SU-DHL-6 (cell line): ENCODE measurements around the gene COL4A2.

Source experiments
- H2AFZ ChIP-seq: fragments of 200-600 bp; sonication (generic); 2 replicates; pipeline ENCODE4 v1.6.1; 2014; ENCODE audit warnings: low read depth, mild to moderate bottlenecking, moderate library complexity, mixed read lengths, antibody characterized with exemption, low read length; ENCODE audit not compliant: severe bottlenecking
- H3F3A ChIP-seq: fragments of 200-600 bp; shearing (Covaris generic); 2 replicates; pipeline ENCODE4 v1.6.0; 2016; ENCODE audit warnings: antibody characterized with exemption, mild to moderate bottlenecking; ENCODE audit not compliant: insufficient read depth
- H3K27ac ChIP-seq: fragments of 200-600 bp; sonication (generic); 2 replicates; pipeline ENCODE4 v1.5.1; 2016; ENCODE audit warnings: low read depth, mild to moderate bottlenecking, low read length, moderate library complexity, mixed read lengths
- H3K27me3 ChIP-seq: fragments of 200-600 bp; sonication (generic), shearing (Covaris generic); 2 replicates; pipeline ENCODE4 v1.6.0; 2014; ENCODE audit warnings: mild to moderate bottlenecking, low read length
- H3K36me3 ChIP-seq: fragments of 200-600 bp; sonication (generic); 2 replicates; pipeline ENCODE4 v1.6.1; 2014; ENCODE audit warnings: mild to moderate bottlenecking, low read length, mixed read lengths
- H3K4me2 ChIP-seq: fragments of 300-600, 200-600 bp; shearing (Covaris generic), sonication (generic); 2 replicates; pipeline ENCODE4 v1.6.0; 2014; ENCODE audit warnings: low read length, low read depth, mild to moderate bottlenecking; ENCODE audit not compliant: poor library complexity, severe bottlenecking
- H3K4me3 ChIP-seq: fragments of 200-600 bp; sonication (generic); 2 replicates; pipeline ENCODE4 v1.5.1; 2014; ENCODE audit warnings: antibody characterized with exemption, low read length, mild to moderate bottlenecking, mixed read lengths; ENCODE audit not compliant: insufficient read depth, poor library complexity, severe bottlenecking
- H3K79me2 ChIP-seq: fragments of 200-600 bp; sonication (generic); 2 replicates; pipeline ENCODE4 v1.6.1; 2014; ENCODE audit warnings: mild to moderate bottlenecking, low read length, moderate library complexity; ENCODE audit not compliant: insufficient read depth
- H3K9ac ChIP-seq: fragments of 200-600 bp; sonication (generic); 2 replicates; pipeline ENCODE4 v1.7.0; 2014; ENCODE audit warnings: mild to moderate bottlenecking, low read length
- H3K9me2 ChIP-seq: fragments of 200-600 bp; sonication (generic); replicated peaks from 2 replicates; pipeline ENCODE4 v1.6.1; 2014; ENCODE audit warnings: low read length; ENCODE audit not compliant: insufficient read depth
- H3K9me3 ChIP-seq: fragments of 200-600 bp; sonication (generic); 2 replicates; pipeline ENCODE4 v1.6.1; 2014; ENCODE audit warnings: low read length, mixed read lengths; ENCODE audit not compliant: insufficient read depth
- H4K20me1 ChIP-seq: fragments of 200-600 bp; sonication (generic); 2 replicates; pipeline ENCODE4 v1.6.1; 2014; ENCODE audit warnings: low read depth, mild to moderate bottlenecking, antibody characterized with exemption, low read length, moderate library complexity, mixed read lengths
- EZH2phosphoT487 ChIP-seq: fragments of 200-600 bp; sonication (generic), shearing (Covaris generic); conservative IDR thresholded peaks from 2 replicates; pipeline ENCODE4 v1.6.1; 2018; ENCODE audit warnings: mild to moderate bottlenecking, antibody characterized with exemption, low read length, moderate library complexity, mixed read lengths
- TF ChIP-seq, protein P1 (sequence below): fragments of 200-600 bp; sonication (generic); IDR thresholded peaks from one replicate; pipeline ENCODE4 v1.5.1; 2017; ENCODE audit warnings: antibody characterized with exemption, mild to moderate bottlenecking, low read length, moderate library complexity; ENCODE audit not compliant: insufficient read depth, poor library complexity, severe bottlenecking

COL4A2 gene

DNA sequence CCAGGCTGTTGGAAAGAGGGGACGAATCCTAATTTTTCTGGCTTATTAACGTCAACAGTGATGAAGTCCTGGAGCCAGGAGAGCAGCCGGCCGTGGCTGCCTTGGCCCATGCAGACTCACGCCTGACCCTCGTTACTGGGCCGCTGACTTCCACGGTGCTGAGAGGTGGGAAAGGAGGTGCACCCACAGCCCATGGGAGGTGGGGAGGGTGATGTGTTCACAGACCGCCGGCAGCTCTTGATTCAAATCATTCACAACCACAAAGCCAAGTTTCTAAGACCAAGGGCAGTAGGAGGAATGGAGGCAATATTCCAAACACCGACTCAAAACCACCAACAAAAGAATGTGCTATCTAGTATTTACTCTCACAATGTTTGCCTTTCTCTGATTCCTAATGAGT is 24.3 kb downstream of the COL4A2 start:
- H3K9me3 ChIP-seq, result peaks cover 5% of the 10 kb centered on the region; the same call in 1 of the 2 replicates
- no peaks in the 10 kb centered on the region for H3K9me2 ChIP-seq
- H3K9ac ChIP-seq, result no peak overlapping the region
- no peaks in the 10 kb centered on the region for H3K36me3 ChIP-seq
- H3F3A ChIP-seq, result no peaks in the 10 kb centered on the region
- no peaks in the 10 kb centered on the region for H4K20me1 ChIP-seq
- no peak overlapping the region for H3K27ac ChIP-seq
- H3K4me3 ChIP-seq, result no peak overlapping the region
- H3K79me2 ChIP-seq, result no peaks in the 10 kb centered on the region
- TF ChIP-seq, protein P1, sequence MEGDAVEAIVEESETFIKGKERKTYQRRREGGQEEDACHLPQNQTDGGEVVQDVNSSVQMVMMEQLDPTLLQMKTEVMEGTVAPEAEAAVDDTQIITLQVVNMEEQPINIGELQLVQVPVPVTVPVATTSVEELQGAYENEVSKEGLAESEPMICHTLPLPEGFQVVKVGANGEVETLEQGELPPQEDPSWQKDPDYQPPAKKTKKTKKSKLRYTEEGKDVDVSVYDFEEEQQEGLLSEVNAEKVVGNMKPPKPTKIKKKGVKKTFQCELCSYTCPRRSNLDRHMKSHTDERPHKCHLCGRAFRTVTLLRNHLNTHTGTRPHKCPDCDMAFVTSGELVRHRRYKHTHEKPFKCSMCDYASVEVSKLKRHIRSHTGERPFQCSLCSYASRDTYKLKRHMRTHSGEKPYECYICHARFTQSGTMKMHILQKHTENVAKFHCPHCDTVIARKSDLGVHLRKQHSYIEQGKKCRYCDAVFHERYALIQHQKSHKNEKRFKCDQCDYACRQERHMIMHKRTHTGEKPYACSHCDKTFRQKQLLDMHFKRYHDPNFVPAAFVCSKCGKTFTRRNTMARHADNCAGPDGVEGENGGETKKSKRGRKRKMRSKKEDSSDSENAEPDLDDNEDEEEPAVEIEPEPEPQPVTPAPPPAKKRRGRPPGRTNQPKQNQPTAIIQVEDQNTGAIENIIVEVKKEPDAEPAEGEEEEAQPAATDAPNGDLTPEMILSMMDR, result no peak
- no peak for TF ChIP-seq EZH2phosphoT487
- H3K4me2 ChIP-seq, result no peak overlapping the region
- H2AFZ ChIP-seq, result no peak overlapping the region
- no peaks in the 10 kb centered on the region for H3K27me3 ChIP-seq

DNA sequence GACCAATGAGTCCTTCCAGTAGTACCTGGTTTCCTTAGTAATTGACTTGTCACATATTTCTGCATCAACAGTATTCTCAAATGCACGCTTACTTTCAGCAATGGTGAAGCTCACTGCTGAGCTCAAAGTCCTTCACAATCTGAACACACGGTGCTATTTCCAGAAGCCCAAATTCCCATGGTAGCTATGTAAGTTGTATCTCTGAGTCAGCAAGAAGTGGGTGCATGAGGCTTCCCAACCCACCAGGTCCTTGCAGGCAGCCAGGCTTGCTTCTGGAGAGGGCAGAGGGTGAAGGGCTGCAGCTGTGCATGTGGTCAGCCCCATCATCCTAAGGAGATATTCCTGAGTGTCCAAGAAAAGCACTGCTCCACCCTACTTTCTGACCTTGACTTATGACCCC is 25.7 kb downstream of the COL4A2 start:
- Histone ChIP-seq H2AFZ (no peak overlapping the region), H4K20me1 (no peaks in the 10 kb centered on the region), H3K9me2 (no peaks in the 10 kb centered on the region), H3K27me3 (no peaks in the 10 kb centered on the region), H3K9me3 (peaks cover 5% of the 10 kb centered on the region; the same call in 1 of the 2 replicates), H3K27ac (no peak overlapping the region), H3K9ac (no peak overlapping the region), H3F3A (no peaks in the 10 kb centered on the region), H3K4me2 (no peak overlapping the region), H3K79me2 (no peaks in the 10 kb centered on the region), H3K36me3 (no peaks in the 10 kb centered on the region), H3K4me3 (no peak overlapping the region)
- TF ChIP-seq, protein P1, result no peak
- no peak for TF ChIP-seq EZH2phosphoT487

DNA sequence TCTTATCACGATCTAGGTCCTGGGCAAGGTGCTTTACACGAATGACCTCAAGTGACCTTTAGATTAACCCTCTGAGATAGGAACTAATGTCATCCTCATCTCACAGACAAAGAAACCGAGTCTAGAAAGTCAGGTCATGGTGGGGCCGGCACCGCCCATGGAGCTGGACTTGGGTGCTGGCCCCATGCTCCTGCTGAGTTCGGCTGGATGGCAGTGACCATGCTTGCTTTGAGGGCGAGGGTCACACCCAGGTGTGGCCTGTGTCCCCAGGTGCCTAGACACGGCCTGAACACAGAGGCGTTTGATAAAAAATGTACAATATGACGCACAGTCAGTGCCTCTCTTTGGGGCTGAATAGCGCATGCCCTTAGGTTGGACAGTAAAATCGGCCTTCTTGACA is 26.8 kb downstream of the COL4A2 start:
- Histone ChIP-seq H3K27me3 (no peaks in the 10 kb centered on the region), H3K27ac (no peak overlapping the region), H3F3A (no peaks in the 10 kb centered on the region), H4K20me1 (no peaks in the 10 kb centered on the region), H2AFZ (no peak overlapping the region), H3K9me2 (no peaks in the 10 kb centered on the region), H3K4me3 (no peak overlapping the region), H3K79me2 (no peaks in the 10 kb centered on the region), H3K36me3 (no peaks in the 10 kb centered on the region), H3K4me2 (no peak overlapping the region), H3K9me3 (peaks cover 5% of the 10 kb centered on the region; the same call in 1 of the 2 replicates), H3K9ac (no peak overlapping the region)
- no peak for TF ChIP-seq EZH2phosphoT487
- TF ChIP-seq, protein P1, result no peak
